ENCODE results near the gene DENND1B.

- TF ChIP-seq CTCF (IDR thresholded peaks at IDR 0.05) (no peak), POLR2A (IDR thresholded peaks at IDR 0.05) (no peak), EP300 (IDR thresholded peaks at IDR 0.05) (no peak)
Measured at GRCh38 chr1:197675583-197676208, 99.6 kb downstream of the DENND1B start.
